ENCODE data around the gene AUTS2. TPM values are rescaled to one million over a fixed set of nuclear protein-coding genes. Genes with fewer than 3 reads are reported as not detected.

The AUTS2 gene
- total RNA-seq, 5 donors from 2014 or later (not counting 1 experiment from before 2014, with no cell fraction given), result 10.6 to 66.2 (median 37.6) TPM

DNA sequence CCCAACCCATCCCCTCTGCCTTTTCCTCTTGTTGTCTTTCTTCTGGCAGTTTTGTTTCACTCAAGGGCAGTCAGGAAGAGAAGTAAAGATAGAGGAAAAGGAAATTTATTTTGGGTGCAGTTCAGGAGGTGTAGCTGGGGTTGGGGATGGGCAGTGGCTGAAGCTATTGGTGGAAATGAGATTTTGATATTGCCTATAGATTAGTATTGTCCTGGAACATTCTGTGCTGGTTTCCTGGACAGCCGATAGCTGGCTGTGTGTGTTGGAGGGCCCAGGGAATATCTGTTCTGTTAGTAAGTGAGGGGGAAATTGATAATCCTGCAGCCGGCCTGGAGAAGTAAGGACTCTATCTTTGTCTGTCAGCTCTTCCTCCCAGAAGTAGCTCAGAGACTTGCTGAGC, 107.8 kb downstream of the AUTS2 start:
- H3K4me1 ChIP-seq (ENCODE audit: control insufficient read depth in 1 of 2, extremely low read depth in 1 of 2, insufficient read depth in 2 of 2, low read length in 2 of 2), result no peaks in the 10 kb centered on the region
- H3K4me3 ChIP-seq (ENCODE audit: control insufficient read depth in 1 of 2, extremely low read depth in 1 of 2, low read length in 1 of 2), result no peak overlapping the region
- WGBS (ENCODE audit: insufficient coverage), result 100% methylated on average over 2 of the region's 2 CpGs
- ATAC-seq (replicated peaks in 1 of 4) (no peak), DNase-seq (no peak)
- H3K27ac Mint-ChIP-seq, result no peak overlapping the region
- CTCF ChIA-PET, result no interaction called here
- H3K27ac ChIP-seq (ENCODE audit: low read length), result no peak overlapping the region
- H3K9me3 ChIP-seq, result no peaks in the 10 kb centered on the region
- H3K4me1 Mint-ChIP-seq, result no peaks in the 10 kb centered on the region
- POLR2A ChIA-PET, result no interaction called here
- peaks cover 0 to 8% of the 10 kb centered on the region in 2 donors for H3K27me3 Mint-ChIP-seq
- H3K36me3 ChIP-seq (ENCODE audit: control insufficient read depth in 2 of 2, extremely low read depth in 1 of 2, insufficient read depth in 1 of 2, low read length in 1 of 2), result no peaks in the 10 kb centered on the region
- no peaks in the 10 kb centered on the region for H3K27me3 ChIP-seq (replicated peaks in 1 of 2; ENCODE audit: control insufficient read depth in 2 of 2, extremely low read depth in 1 of 2, insufficient read depth in 2 of 2, low read length in 1 of 2)
- no peaks in the 10 kb centered on the region for H3K9me3 Mint-ChIP-seq
- no peak overlapping the region for H3K4me3 Mint-ChIP-seq
- no peaks in the 10 kb centered on the region for H3K36me3 Mint-ChIP-seq

DNA sequence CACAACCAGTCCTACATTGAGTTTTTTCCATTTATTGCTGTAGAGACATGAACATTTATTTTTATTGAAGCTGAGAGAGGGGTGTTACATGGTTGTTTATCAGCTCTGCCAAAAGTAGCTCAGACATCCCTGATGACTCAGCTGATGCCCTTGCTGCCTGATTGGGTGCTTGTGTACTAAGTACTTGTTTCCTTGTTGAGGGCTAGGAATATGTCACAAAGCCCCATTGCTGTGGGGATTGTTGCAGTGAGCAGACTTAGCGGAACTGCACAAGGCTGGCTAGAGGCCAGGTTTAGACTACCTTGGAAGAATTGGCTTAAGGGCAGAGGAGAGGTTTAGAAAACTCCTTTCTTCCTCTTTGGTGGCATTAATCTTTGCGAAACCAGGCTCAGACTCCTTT, 110.6 kb downstream of the AUTS2 start:
- H3K27ac Mint-ChIP-seq, result no peak overlapping the region
- Histone ChIP-seq H3K4me3 (ENCODE audit: control insufficient read depth in 1 of 2, extremely low read depth in 1 of 2, low read length in 1 of 2) (no peak overlapping the region), H3K9me3 (no peaks in the 10 kb centered on the region), H3K36me3 (ENCODE audit: control insufficient read depth in 2 of 2, extremely low read depth in 1 of 2, insufficient read depth in 1 of 2, low read length in 1 of 2) (no peaks in the 10 kb centered on the region), H3K27ac (ENCODE audit: low read length) (no peak overlapping the region), H3K4me1 (ENCODE audit: control insufficient read depth in 1 of 2, extremely low read depth in 1 of 2, insufficient read depth in 2 of 2, low read length in 2 of 2) (no peaks in the 10 kb centered on the region), H3K27me3 (replicated peaks in 1 of 2; ENCODE audit: control insufficient read depth in 2 of 2, extremely low read depth in 1 of 2, insufficient read depth in 2 of 2, low read length in 1 of 2) (no peaks in the 10 kb centered on the region)
- POLR2A ChIA-PET, result no interaction called here
- H3K9me3 Mint-ChIP-seq, result peaks cover 0 to 8% (median 0%) of the 10 kb centered on the region in 3 donors
- H3K4me3 Mint-ChIP-seq, result no peak overlapping the region
- CTCF ChIA-PET, result interaction anchor here in 1 of 2 donors (0.5 kb wide), 1 partner anchor 257 kb away, joined by 3 read pairs; no protein-coding TSS in a partner anchor
- ATAC-seq (replicated peaks in 1 of 4) (no peak), DNase-seq (no peak)
- WGBS (ENCODE audit: insufficient coverage), result 100% methylated on average over 1 of the region's 2 CpGs
- H3K27me3 Mint-ChIP-seq, result peaks cover 0 to 4% of the 10 kb centered on the region in 2 donors
- H3K4me1 Mint-ChIP-seq, result no peaks in the 10 kb centered on the region
- no peaks in the 10 kb centered on the region for H3K36me3 Mint-ChIP-seq

DNA sequence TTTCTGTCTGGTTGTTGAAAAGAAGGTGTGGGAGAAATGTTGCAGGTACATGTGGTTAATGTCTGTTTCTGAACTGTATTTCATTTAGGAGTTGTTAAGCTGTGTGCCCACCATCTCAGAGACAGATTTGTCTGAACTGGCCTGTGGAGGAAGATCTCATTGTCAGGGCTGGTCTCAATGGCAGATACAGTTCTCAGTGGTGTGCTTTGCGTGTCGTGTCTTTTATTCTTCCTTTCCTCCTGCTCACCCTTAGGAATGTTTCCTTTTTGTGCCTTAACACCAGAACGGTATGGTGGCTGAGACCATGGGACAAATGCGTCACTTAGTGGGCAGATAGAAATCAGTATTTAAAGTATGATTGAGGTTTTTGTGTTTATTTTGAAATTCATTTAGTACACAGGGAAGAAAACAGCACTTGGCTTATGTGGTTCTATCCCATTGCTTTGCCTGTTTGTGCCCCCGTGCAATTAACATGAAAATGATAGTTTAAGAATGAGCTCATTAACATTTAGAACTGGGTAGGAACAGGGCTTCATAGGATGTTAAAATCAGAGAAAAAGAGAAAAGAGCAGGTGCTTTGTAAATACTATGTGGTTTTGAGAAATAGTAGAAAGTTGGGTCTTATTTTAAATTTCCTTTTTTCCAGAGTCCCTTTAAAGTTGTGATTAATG, 112.6 kb downstream of the AUTS2 start:
- CTCF ChIA-PET, result no interaction called here

DNA sequence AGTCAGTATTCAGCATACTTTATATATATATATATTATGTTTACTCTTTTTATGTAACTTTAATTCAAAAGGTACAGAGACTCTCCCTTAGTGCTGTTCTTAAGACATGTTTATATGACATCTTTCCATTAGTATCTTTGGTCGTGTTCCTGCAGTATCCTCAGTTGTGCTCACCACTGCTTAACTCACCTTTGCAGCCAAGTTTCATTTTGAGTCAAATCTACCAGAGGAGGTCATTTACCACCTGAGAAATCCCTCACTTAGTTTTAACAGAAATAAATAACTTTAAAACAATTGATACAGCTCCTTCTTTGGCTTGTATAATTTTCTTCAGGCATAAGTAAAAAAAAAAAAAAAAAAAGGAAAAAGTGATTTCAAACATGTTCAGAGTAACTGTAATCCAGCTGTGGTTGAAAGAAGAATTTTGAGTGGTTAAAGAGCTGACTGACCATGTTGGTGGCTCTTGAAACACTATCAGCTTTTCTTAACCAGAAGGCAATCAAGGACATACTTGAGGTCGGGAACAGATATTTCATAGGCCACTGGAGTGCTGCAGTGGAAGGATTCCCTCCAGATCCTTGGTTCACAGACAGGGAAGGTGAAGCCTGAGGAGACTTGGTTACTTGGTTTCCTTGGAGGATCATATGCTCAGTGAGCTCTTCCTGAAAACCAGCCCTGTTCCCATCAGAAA, 116.8 kb downstream of the AUTS2 start:
- no peaks in the 10 kb centered on the region for H3K9me3 ChIP-seq
- POLR2A ChIA-PET, result interaction anchor here in 1 of 2 donors (0.7 kb wide), 1 partner anchor 28 kb away, joined by 6 read pairs; no protein-coding TSS in a partner anchor
- Mint-ChIP-seq H3K4me1 (no peaks in the 10 kb centered on the region), H3K9me3 (peaks cover 0 to 8% (median 0%) of the 10 kb centered on the region in 3 donors), H3K27me3 (peaks cover 0 to 17% of the 10 kb centered on the region in 2 donors), H3K27ac (no peak overlapping the region), H3K4me3 (no peak overlapping the region), H3K36me3 (no peaks in the 10 kb centered on the region)
- WGBS (ENCODE audit: insufficient coverage), result no CpG with 5 or more reads among the region's 2 CpGs
- peaks cover 0 to 2% of the 10 kb centered on the region in 2 experiments for H3K27me3 ChIP-seq (replicated peaks in 1 of 2; ENCODE audit: control insufficient read depth in 2 of 2, extremely low read depth in 1 of 2, insufficient read depth in 2 of 2, low read length in 1 of 2)
- H3K27ac ChIP-seq (ENCODE audit: low read length), result no peak overlapping the region
- ATAC-seq (replicated peaks in 1 of 4) (no peak), DNase-seq (no peak)
- H3K4me1 ChIP-seq (ENCODE audit: control insufficient read depth in 1 of 2, extremely low read depth in 1 of 2, insufficient read depth in 2 of 2, low read length in 2 of 2), result no peaks in the 10 kb centered on the region
- CTCF ChIA-PET, result no interaction called here
- H3K4me3 ChIP-seq (ENCODE audit: control insufficient read depth in 1 of 2, extremely low read depth in 1 of 2, low read length in 1 of 2), result no peak overlapping the region
- no peaks in the 10 kb centered on the region for H3K36me3 ChIP-seq (ENCODE audit: control insufficient read depth in 2 of 2, extremely low read depth in 1 of 2, insufficient read depth in 1 of 2, low read length in 1 of 2)

More for the DNA sequence above, 112.6 kb downstream of the AUTS2 start:
- 100% methylated on average over 1 of the region's 5 CpGs for WGBS (ENCODE audit: insufficient coverage)
- Mint-ChIP-seq H3K9me3 (peaks cover 0 to 8% (median 0%) of the 10 kb centered on the region in 3 donors), H3K27me3 (peaks cover 0 to 4% of the 10 kb centered on the region in 2 donors), H3K4me1 (no peaks in the 10 kb centered on the region), H3K36me3 (no peaks in the 10 kb centered on the region), H3K27ac (no peak overlapping the region), H3K4me3 (no peak overlapping the region)
- Histone ChIP-seq H3K36me3 (ENCODE audit: control insufficient read depth in 2 of 2, extremely low read depth in 1 of 2, insufficient read depth in 1 of 2, low read length in 1 of 2) (no peaks in the 10 kb centered on the region), H3K4me3 (ENCODE audit: control insufficient read depth in 1 of 2, extremely low read depth in 1 of 2, low read length in 1 of 2) (no peak overlapping the region), H3K9me3 (no peaks in the 10 kb centered on the region), H3K4me1 (ENCODE audit: control insufficient read depth in 1 of 2, extremely low read depth in 1 of 2, insufficient read depth in 2 of 2, low read length in 2 of 2) (no peaks in the 10 kb centered on the region), H3K27me3 (replicated peaks in 1 of 2; ENCODE audit: control insufficient read depth in 2 of 2, extremely low read depth in 1 of 2, insufficient read depth in 2 of 2, low read length in 1 of 2) (no peaks in the 10 kb centered on the region), H3K27ac (ENCODE audit: low read length) (no peak overlapping the region)
- DNase-seq, result no peak
- POLR2A ChIA-PET, result no interaction called here
- no peak for ATAC-seq (replicated peaks in 1 of 4)

DNA sequence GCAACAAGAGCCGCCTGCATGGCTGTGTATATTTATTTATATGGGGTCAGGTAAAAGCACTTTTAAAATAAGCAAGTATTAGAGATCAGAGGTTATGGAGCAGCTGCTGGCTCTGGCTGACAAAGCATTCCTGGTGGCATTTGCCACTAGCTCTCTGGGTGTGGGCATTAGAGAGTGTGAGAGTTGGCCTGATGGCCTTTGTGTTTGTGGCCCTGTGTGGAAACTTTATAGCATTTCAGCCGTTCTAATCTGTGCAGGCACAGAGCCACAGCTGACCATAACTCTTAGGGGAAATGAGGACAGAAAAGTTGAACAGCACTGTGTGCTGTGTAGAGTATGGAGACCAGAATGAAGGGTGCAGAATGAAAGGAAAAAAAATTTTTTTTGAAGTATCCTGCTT, 118.9 kb downstream of the AUTS2 start:
- DNase-seq (no peak), ATAC-seq (replicated peaks in 1 of 4) (no peak)
- H3K27me3 Mint-ChIP-seq, result peaks cover 0 to 13% of the 10 kb centered on the region in 2 donors
- Histone ChIP-seq H3K27me3 (replicated peaks in 1 of 2; ENCODE audit: control insufficient read depth in 2 of 2, extremely low read depth in 1 of 2, insufficient read depth in 2 of 2, low read length in 1 of 2) (peaks cover 0 to 2% of the 10 kb centered on the region in 2 experiments), H3K4me3 (ENCODE audit: control insufficient read depth in 1 of 2, extremely low read depth in 1 of 2, low read length in 1 of 2) (no peak overlapping the region), H3K36me3 (ENCODE audit: control insufficient read depth in 2 of 2, extremely low read depth in 1 of 2, insufficient read depth in 1 of 2, low read length in 1 of 2) (no peaks in the 10 kb centered on the region), H3K9me3 (no peaks in the 10 kb centered on the region), H3K4me1 (ENCODE audit: control insufficient read depth in 1 of 2, extremely low read depth in 1 of 2, insufficient read depth in 2 of 2, low read length in 2 of 2) (no peaks in the 10 kb centered on the region), H3K27ac (ENCODE audit: low read length) (no peak overlapping the region)
- H3K4me1 Mint-ChIP-seq, result no peaks in the 10 kb centered on the region
- no peak overlapping the region for H3K4me3 Mint-ChIP-seq
- no peak overlapping the region for H3K27ac Mint-ChIP-seq
- WGBS (ENCODE audit: insufficient coverage), result 78% methylated on average over 1 of the region's 2 CpGs
- H3K36me3 Mint-ChIP-seq, result no peaks in the 10 kb centered on the region
- CTCF ChIA-PET, result no interaction called here
- POLR2A ChIA-PET, result no interaction called here
- peaks cover 0 to 5% (median 0%) of the 10 kb centered on the region in 3 donors for H3K9me3 Mint-ChIP-seq

DNA sequence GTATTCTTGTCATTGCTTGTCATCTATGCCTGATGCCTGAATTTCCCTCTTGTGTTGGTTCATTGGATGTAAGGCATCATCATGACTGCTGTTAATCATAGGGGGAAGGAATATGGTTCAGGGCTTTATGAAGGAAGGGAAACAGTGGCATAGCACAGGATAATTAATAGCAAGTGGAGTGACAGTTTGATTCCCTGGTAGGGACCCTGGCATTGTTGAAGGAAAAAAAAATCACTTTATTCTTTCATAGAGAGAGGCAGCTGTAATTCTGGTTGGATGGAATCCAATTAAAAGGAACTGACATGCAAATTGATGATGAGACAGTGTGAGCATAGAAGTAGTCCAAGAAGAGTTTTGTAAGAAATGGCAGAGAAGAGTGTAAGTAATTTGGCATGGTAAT, 121.4 kb downstream of the AUTS2 start:
- no peaks in the 10 kb centered on the region for H3K9me3 Mint-ChIP-seq
- no peak for ATAC-seq (replicated peaks in 1 of 4)

More for the DNA sequence above, 121.4 kb downstream of the AUTS2 start:
- no peaks in the 10 kb centered on the region for H3K36me3 Mint-ChIP-seq
- Histone ChIP-seq H3K9me3 (no peaks in the 10 kb centered on the region), H3K36me3 (ENCODE audit: control insufficient read depth in 2 of 2, extremely low read depth in 1 of 2, insufficient read depth in 1 of 2, low read length in 1 of 2) (no peaks in the 10 kb centered on the region), H3K4me1 (ENCODE audit: control insufficient read depth in 1 of 2, extremely low read depth in 1 of 2, insufficient read depth in 2 of 2, low read length in 2 of 2) (no peaks in the 10 kb centered on the region), H3K4me3 (ENCODE audit: control insufficient read depth in 1 of 2, extremely low read depth in 1 of 2, low read length in 1 of 2) (no peak overlapping the region), H3K27me3 (replicated peaks in 1 of 2; ENCODE audit: control insufficient read depth in 2 of 2, extremely low read depth in 1 of 2, insufficient read depth in 2 of 2, low read length in 1 of 2) (peaks cover 0 to 2% of the 10 kb centered on the region in 2 experiments), H3K27ac (ENCODE audit: low read length) (no peak overlapping the region)
- no peak overlapping the region for H3K27ac Mint-ChIP-seq
- H3K4me1 Mint-ChIP-seq, result no peaks in the 10 kb centered on the region
- ChIA-PET CTCF (no interaction called here), POLR2A (no interaction called here)
- peaks cover 0 to 13% of the 10 kb centered on the region in 2 donors for H3K27me3 Mint-ChIP-seq
- DNase-seq, result no peak
- H3K4me3 Mint-ChIP-seq, result no peak overlapping the region

Measured in T-cell (primary cell).